ENCODE results near the gene AHI1.

DNA sequence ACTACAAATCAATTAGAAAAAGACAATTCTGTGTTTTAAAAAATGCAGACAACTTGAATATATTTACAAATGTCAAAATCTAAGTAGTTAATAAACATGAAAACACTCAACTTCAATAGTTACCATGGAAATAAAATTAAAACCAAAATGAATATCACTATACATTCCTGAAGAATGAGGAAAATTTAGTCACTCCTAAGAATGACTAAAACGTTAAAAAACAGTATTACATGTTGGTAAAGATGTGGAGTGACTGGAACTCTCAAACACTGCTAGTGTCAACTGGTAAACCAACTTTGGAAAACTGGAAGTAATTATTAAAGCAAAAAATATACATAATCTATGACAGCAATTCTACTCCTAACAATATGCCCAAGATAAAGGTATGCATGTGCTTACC is 36.3 kb downstream of the AHI1 start:
- no peak for TF ChIP-seq POLR2AphosphoS5 (IDR thresholded peaks at IDR 0.05; ENCODE audit: low read length)
- TF ChIP-seq, protein P1, sequence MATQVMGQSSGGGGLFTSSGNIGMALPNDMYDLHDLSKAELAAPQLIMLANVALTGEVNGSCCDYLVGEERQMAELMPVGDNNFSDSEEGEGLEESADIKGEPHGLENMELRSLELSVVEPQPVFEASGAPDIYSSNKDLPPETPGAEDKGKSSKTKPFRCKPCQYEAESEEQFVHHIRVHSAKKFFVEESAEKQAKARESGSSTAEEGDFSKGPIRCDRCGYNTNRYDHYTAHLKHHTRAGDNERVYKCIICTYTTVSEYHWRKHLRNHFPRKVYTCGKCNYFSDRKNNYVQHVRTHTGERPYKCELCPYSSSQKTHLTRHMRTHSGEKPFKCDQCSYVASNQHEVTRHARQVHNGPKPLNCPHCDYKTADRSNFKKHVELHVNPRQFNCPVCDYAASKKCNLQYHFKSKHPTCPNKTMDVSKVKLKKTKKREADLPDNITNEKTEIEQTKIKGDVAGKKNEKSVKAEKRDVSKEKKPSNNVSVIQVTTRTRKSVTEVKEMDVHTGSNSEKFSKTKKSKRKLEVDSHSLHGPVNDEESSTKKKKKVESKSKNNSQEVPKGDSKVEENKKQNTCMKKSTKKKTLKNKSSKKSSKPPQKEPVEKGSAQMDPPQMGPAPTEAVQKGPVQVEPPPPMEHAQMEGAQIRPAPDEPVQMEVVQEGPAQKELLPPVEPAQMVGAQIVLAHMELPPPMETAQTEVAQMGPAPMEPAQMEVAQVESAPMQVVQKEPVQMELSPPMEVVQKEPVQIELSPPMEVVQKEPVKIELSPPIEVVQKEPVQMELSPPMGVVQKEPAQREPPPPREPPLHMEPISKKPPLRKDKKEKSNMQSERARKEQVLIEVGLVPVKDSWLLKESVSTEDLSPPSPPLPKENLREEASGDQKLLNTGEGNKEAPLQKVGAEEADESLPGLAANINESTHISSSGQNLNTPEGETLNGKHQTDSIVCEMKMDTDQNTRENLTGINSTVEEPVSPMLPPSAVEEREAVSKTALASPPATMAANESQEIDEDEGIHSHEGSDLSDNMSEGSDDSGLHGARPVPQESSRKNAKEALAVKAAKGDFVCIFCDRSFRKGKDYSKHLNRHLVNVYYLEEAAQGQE (IDR thresholded peaks at IDR 0.05; ENCODE audit: low read depth, low read length) = no peak
- no peak for TF ChIP-seq NR2F1 (conservative IDR thresholded peaks at IDR 0.05)
- TF ChIP-seq USF1 (IDR thresholded peaks at IDR 0.05; ENCODE audit: borderline replicate concordance, extremely low read length, insufficient read depth, low read depth, low read length) = no peak
- no peak for TF ChIP-seq RUNX3 (IDR thresholded peaks at IDR 0.05; ENCODE audit: low read length)

Data from GM12878 (cell line).